ENCODE data around the gene WNT1. TPM values are rescaled to one million over a fixed set of nuclear protein-coding genes. Genes with fewer than 3 reads are reported as not detected.

Gene WNT1
- total and polyA plus RNA-seq, 2 of the 4 experiments (the other 2 are of a cell fraction) = not detected

- intact Hi-C loops (cut with micrococcal nuclease) (no loop called here), in situ Hi-C loops (cut with MboI; ENCODE audit: low sequenced_read_pairs) (no loop called here), dilution Hi-C loops (cut with HindIII; ENCODE audit: low sequenced_read_pairs, unreplicated experiment) (no loop called here)
- CTCF ChIA-PET = interaction anchor here (0.6 kb wide), 1 partner anchor 27 kb away, joined by 5 read pairs; no protein-coding TSS in a partner anchor
- no peak overlapping the region for H3K56ac ChIP-seq (ENCODE audit: extremely low read depth, insufficient read depth, low read length)
- no peak overlapping the region for H2BK20ac ChIP-seq (ENCODE audit: low read depth, low read length)
- H2BK15ac ChIP-seq (ENCODE audit: low read depth, low read length) = no peak overlapping the region
- peaks cover 14% of the 10 kb centered on the region for H3K36me3 ChIP-seq (ENCODE audit: control insufficient read depth, insufficient read depth, low read length)
- H2AK9ac ChIP-seq (replicated peaks; ENCODE audit: low read depth, low read length, poor library complexity) = no peak overlapping the region
- H3K27ac ChIP-seq (ENCODE audit: insufficient read depth, low read length) = no peak overlapping the region
- no peak overlapping the region for H3K14ac ChIP-seq (replicated peaks; ENCODE audit: low read depth, low read length)
- H3K9me1 ChIP-seq (ENCODE audit: insufficient read depth, low read length) = peaks cover 11% of the 10 kb centered on the region
- H2BK120ac ChIP-seq (ENCODE audit: low read depth, low read length) = no peak overlapping the region
- peaks cover 11% of the 10 kb centered on the region; the same call in 1 of the 2 replicates for H4K20me1 ChIP-seq (ENCODE audit: insufficient read depth, low read length)
- no peak overlapping the region for H3K4me3 ChIP-seq (ENCODE audit: insufficient read depth, low read depth, low read length)
- H3K27me3 ChIP-seq (ENCODE audit: control insufficient read depth, insufficient read depth, low read length) = no peaks in the 10 kb centered on the region
- peaks cover 3% of the 10 kb centered on the region for H3K4me1 ChIP-seq (ENCODE audit: control insufficient read depth, insufficient read depth, low read length)
- H3K23ac ChIP-seq (ENCODE audit: low read depth, low read length) = no peak overlapping the region
- BruUV-seq (replicated peaks) = no TSS peak
- no peak overlapping the region for H3K4me2 ChIP-seq (ENCODE audit: low read depth, low read length)
- DNase-seq (no peak), ATAC-seq (ENCODE audit: low read depth) (no peak)
- H3K9ac ChIP-seq (ENCODE audit: low read depth, low read length) = no peak overlapping the region
- H3K9me3 ChIP-seq (ENCODE audit: control insufficient read depth, insufficient read depth, low read length) = no peaks in the 10 kb centered on the region
- H2AFZ ChIP-seq (replicated peaks; ENCODE audit: low read length, poor library complexity) = no peak overlapping the region
- H3K79me1 ChIP-seq (ENCODE audit: low read depth in 1 of 2, low read length in 2 of 2) = peaks cover 30 to 59% of the 10 kb centered on the region in 2 experiments
- H3K18ac ChIP-seq (ENCODE audit: low read depth, low read length) = no peak overlapping the region
- no peak overlapping the region for H2AK5ac ChIP-seq (ENCODE audit: low read depth, low read length)
- no peak overlapping the region for H4K8ac ChIP-seq (ENCODE audit: low read depth in 2 of 2, low read length in 2 of 2)
- H3K4ac ChIP-seq (ENCODE audit: low read depth, low read length) = no peak overlapping the region
- no peak overlapping the region for H4K5ac ChIP-seq (ENCODE audit: low read depth, low read length)
- H2BK5ac ChIP-seq (ENCODE audit: low read depth, low read length, poor library complexity, severe bottlenecking) = no peak overlapping the region
- POLR2A ChIA-PET (ENCODE audit: unreplicated experiment) = no interaction called here
- H4K91ac ChIP-seq (ENCODE audit: insufficient read depth, low read depth, low read length) = no peak overlapping the region
- TF ChIP-seq RFX5 (IDR thresholded peaks at IDR 0.05; ENCODE audit: low read depth, low read length) (no peak), FOS (IDR thresholded peaks at IDR 0.05; ENCODE audit: low read depth, low read length) (no peak), MAFK (IDR thresholded peaks at IDR 0.05; ENCODE audit: low read depth, low read length) (no peak), SMC3 (IDR thresholded peaks at IDR 0.05; ENCODE audit: low read depth, low read length) (no peak), CTCF (conservative IDR thresholded peaks at IDR 0.05; ENCODE audit: low read depth, low read length) (no peak), RAD21 (IDR thresholded peaks at IDR 0.05; ENCODE audit: low read length) (no peak), NFE2L2 (IDR thresholded peaks at IDR 0.05; ENCODE audit: low read depth, low read length) (no peak), USF2 (IDR thresholded peaks at IDR 0.05; ENCODE audit: low read depth, low read length) (no peak), POLR2A (IDR thresholded peaks at IDR 0.05; ENCODE audit: low read depth, low read length) (no peak), CHD1 (IDR thresholded peaks at IDR 0.05; ENCODE audit: low read depth, low read length) (no peak)
- TF ChIP-seq, protein P1, sequence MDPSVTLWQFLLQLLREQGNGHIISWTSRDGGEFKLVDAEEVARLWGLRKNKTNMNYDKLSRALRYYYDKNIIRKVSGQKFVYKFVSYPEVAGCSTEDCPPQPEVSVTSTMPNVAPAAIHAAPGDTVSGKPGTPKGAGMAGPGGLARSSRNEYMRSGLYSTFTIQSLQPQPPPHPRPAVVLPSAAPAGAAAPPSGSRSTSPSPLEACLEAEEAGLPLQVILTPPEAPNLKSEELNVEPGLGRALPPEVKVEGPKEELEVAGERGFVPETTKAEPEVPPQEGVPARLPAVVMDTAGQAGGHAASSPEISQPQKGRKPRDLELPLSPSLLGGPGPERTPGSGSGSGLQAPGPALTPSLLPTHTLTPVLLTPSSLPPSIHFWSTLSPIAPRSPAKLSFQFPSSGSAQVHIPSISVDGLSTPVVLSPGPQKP (IDR thresholded peaks at IDR 0.05; ENCODE audit: borderline replicate concordance, low read depth, low read length) = no peak
Observed at GRCh38 chr12:49012739-49013138, 34.6 kb downstream of the WNT1 start.

Measured in IMR-90 (cell line).